Measurements from ENCODE around the gene PPP1R27. TPM values are rescaled to one million over a fixed set of nuclear protein-coding genes. Genes with fewer than 3 reads are reported as not detected.

PPP1R27 gene
- total RNA-seq, 1 donor from 2014 or later: not detected

DNA sequence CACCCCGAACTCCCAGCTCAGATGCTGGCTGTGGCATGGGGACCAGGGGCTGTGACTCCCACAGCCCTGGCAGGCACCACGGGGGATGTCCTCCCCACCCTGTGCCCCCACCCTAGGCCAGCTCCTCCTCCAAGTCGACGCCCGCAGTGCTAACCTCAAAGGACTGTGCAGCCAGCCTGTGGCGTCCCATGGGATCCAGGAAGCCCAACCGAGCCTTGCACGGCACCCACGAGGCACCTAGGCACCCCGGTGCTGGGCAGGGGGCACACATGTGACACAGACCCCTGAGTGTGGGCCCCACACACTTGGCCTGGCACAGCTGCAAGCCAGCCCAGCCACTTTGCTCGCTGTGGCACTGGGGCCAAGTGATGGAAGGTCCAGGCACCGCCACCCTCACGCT is 27.0 kb downstream of the PPP1R27 start:
- Mint-ChIP-seq H3K4me3 (ENCODE audit: low read depth) (no peak overlapping the region), H3K9me3 (no peaks in the 10 kb centered on the region), H3K27ac (no peak overlapping the region), H3K27me3 (ENCODE audit: low read depth) (peaks cover 16% of the 10 kb centered on the region), H3K4me1 (ENCODE audit: low read depth) (no peaks in the 10 kb centered on the region), H3K36me3 (ENCODE audit: low read depth) (no peaks in the 10 kb centered on the region)
- intact Hi-C loops (cut with micrococcal nuclease): no loop called here
- DNase-seq (ENCODE audit: low spot score): no peak

- no peak for DNase-seq (ENCODE audit: low spot score)
- intact Hi-C loops (cut with micrococcal nuclease): no loop called here
- Mint-ChIP-seq H3K4me3 (ENCODE audit: low read depth) (no peak overlapping the region), H3K4me1 (ENCODE audit: low read depth) (no peaks in the 10 kb centered on the region), H3K9me3 (no peaks in the 10 kb centered on the region), H3K36me3 (ENCODE audit: low read depth) (no peaks in the 10 kb centered on the region), H3K27me3 (ENCODE audit: low read depth) (peaks cover 21% of the 10 kb centered on the region), H3K27ac (no peak overlapping the region)
Observed at GRCh38 chr17:81807210-81807719, 27.6 kb downstream of the PPP1R27 start.

DNA sequence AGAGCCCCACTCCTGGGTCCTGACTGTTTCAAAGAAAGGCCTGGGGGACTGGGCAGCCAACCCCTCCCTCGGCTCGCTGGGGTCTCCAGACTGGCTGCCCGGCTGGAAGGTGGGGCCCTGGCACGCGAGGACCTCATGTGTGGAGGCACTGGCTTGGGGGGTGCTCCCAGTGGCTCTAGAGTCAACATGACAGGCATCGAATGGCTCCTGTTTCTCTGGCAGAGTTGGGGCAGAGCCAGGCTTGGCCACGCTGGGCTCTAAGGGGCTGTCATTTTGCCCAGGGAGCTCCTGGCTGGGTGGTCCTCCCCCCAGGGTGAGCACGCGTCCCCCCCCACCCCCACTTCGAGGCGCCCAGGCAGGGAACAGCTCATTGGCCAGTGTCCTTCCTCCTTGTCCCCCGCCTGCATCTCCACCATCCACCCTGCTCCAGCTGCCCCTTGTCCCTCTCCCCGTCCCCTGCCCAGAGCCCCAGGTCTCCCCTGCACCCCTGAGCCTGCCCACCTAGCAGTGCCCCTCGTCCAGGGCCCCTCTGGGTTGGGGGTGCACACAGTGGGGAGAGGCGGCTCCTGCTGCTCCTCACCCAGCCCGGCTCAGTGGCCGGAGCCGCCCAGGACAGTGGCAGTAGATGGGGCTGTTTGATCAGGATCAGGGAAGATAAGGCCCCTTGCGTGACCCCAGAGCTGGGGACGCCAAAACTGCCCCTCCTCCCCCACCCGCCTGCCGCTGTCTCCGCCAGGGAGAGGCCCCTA is 28.2 kb downstream of the PPP1R27 start:
- Mint-ChIP-seq H3K4me1 (ENCODE audit: low read depth) (no peaks in the 10 kb centered on the region), H3K4me3 (ENCODE audit: low read depth) (no peak overlapping the region), H3K27ac (no peak overlapping the region), H3K9me3 (no peaks in the 10 kb centered on the region), H3K36me3 (ENCODE audit: low read depth) (no peaks in the 10 kb centered on the region), H3K27me3 (ENCODE audit: low read depth) (peaks cover 28% of the 10 kb centered on the region)
- no peak for DNase-seq (ENCODE audit: low spot score)
- intact Hi-C loops (cut with micrococcal nuclease): no loop called here

GRCh38 chr17:81805707-81806460 is 29.0 kb downstream of the PPP1R27 start:
- H3K4me3 Mint-ChIP-seq (ENCODE audit: low read depth): no peak overlapping the region
- intact Hi-C loops (cut with micrococcal nuclease): no loop called here
- no peaks in the 10 kb centered on the region for H3K36me3 Mint-ChIP-seq (ENCODE audit: low read depth)
- H3K9me3 Mint-ChIP-seq: no peaks in the 10 kb centered on the region
- peaks cover 34% of the 10 kb centered on the region for H3K27me3 Mint-ChIP-seq (ENCODE audit: low read depth)
- no peak for DNase-seq (ENCODE audit: low spot score)
- no peaks in the 10 kb centered on the region for H3K4me1 Mint-ChIP-seq (ENCODE audit: low read depth)
- H3K27ac Mint-ChIP-seq: no peak overlapping the region

GRCh38 chr17:81804559-81805399 is 30.1 kb downstream of the PPP1R27 start:
- H3K27ac Mint-ChIP-seq: no peak overlapping the region
- H3K9me3 Mint-ChIP-seq: no peaks in the 10 kb centered on the region
- DNase-seq (ENCODE audit: low spot score): no peak
- intact Hi-C loops (cut with micrococcal nuclease): no loop called here
- peaks cover 40% of the 10 kb centered on the region for H3K27me3 Mint-ChIP-seq (ENCODE audit: low read depth)
- H3K36me3 Mint-ChIP-seq (ENCODE audit: low read depth): no peaks in the 10 kb centered on the region
- H3K4me1 Mint-ChIP-seq (ENCODE audit: low read depth): no peaks in the 10 kb centered on the region
- H3K4me3 Mint-ChIP-seq (ENCODE audit: low read depth): no peak overlapping the region

DNA sequence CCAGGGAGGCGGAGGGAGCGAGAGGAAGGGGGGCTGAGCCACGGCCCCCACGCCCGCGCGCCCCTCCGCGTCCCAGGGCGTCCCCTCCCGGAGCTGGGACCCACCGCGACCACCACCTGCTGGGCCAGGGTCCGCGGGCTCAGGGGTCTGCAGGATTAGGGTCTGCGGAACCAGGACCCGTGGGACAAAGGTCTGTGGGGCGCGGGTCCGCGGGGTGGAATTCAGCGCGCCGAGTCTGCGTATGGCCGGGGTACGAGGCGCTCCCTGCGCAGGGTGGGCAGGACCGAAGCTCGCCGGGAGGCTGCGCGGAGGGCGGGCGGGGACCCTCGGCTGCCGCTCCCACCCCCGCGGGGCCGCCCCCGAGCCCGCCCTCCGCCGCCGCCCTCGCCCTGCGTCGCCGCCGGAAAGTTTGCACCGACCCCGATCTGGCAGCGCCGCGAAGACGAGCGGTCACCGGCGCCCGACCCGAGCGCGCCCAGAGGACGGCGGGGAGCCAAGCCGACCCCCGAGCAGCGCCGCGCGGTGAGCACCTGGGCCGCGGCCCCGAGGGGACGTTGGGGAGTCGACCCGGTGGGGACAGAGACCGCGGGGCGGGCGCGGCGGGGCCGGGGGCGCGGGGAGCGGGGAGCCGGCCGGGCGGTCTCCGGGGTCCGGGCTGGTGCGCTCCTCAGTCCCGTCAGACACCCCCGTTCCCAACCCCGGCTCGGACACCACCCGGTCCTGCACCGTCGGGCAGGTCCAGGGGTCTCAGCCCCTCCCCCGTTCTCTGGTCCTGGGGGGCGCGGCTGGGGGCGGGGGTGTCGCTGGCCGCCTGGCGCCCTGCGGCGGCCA is 30.9 kb downstream of the PPP1R27 start, which contains the start of gene GCGR:
TSS of gene GCGR (plus strand) at position 423 of the 831 bp plus-strand sequence. CDS start 4,869 bp downstream, outside the sequence.
- Mint-ChIP-seq H3K36me3 (ENCODE audit: low read depth) (no peaks in the 10 kb centered on the region), H3K9me3 (no peaks in the 10 kb centered on the region), H3K27ac (no peak within 1 kb of the TSS), H3K4me1 (ENCODE audit: low read depth) (no peaks in the 10 kb centered on the region), H3K4me3 (ENCODE audit: low read depth) (no peak within 1 kb of the TSS), H3K27me3 (ENCODE audit: low read depth) (peaks cover 35% of the 10 kb centered on the region)
- intact Hi-C loops (cut with micrococcal nuclease): no loop called here
- no peak for DNase-seq (ENCODE audit: low spot score)

DNA sequence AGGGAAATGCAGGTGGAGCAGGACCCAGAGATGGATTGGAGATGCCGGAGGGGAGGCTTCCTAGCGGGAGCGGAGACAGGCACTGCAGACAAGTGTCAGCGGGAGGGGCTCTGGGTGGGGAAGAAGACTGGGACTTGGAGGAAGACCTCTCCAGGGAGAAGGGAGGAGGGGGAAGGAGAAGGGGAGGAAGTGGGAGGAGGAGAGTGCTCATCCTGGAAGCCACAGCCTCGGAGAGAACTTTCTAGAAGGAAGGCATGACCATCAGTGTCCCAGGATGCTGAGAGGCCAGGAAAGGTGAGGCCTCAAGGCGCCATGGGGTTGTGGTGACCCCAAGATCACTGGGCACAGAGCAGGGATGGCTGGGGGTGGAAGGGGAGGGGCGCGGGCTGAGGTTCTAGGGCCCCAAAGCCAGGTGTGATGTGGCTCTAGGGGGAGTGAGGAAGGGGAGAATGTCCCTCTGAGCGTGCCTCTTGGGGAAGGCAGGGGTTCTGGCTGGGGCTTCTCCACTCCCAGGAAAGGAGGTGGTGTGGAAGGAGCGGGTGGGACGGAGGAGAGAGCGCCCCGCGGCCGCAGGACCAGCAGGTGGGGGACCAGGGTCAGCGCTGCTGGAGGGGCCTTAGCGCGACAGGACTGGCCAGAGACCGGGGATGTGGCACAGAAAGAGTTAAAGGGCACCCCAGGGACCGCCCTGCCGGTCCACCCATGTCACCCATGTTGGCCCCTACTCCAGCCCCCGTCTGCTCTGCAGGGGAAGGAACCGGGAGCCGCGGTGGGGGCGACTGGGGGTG is 31.8 kb downstream of the PPP1R27 start:
- Mint-ChIP-seq H3K27ac (no peak overlapping the region), H3K4me1 (ENCODE audit: low read depth) (no peaks in the 10 kb centered on the region), H3K9me3 (no peaks in the 10 kb centered on the region), H3K36me3 (ENCODE audit: low read depth) (no peaks in the 10 kb centered on the region), H3K27me3 (ENCODE audit: low read depth) (peaks cover 35% of the 10 kb centered on the region), H3K4me3 (ENCODE audit: low read depth) (no peak overlapping the region)
- no peak for DNase-seq (ENCODE audit: low spot score)
- intact Hi-C loops (cut with micrococcal nuclease): no loop called here

- Mint-ChIP-seq H3K27me3 (ENCODE audit: low read depth) (peaks cover 35% of the 10 kb centered on the region), H3K4me3 (ENCODE audit: low read depth) (no peak overlapping the region), H3K9me3 (no peaks in the 10 kb centered on the region), H3K4me1 (ENCODE audit: low read depth) (no peaks in the 10 kb centered on the region), H3K27ac (no peak overlapping the region), H3K36me3 (ENCODE audit: low read depth) (no peaks in the 10 kb centered on the region)
- intact Hi-C loops (cut with micrococcal nuclease): no loop called here
- DNase-seq (ENCODE audit: low spot score): no peak
Observed at GRCh38 chr17:81802048-81802758, 32.6 kb downstream of the PPP1R27 start.

GRCh38 chr17:81801327-81801726 is 33.5 kb downstream of the PPP1R27 start:
- intact Hi-C loops (cut with micrococcal nuclease): no loop called here
- DNase-seq (ENCODE audit: low spot score): no peak
- Mint-ChIP-seq H3K27me3 (ENCODE audit: low read depth) (peaks cover 35% of the 10 kb centered on the region), H3K27ac (no peak overlapping the region), H3K4me1 (ENCODE audit: low read depth) (no peaks in the 10 kb centered on the region), H3K9me3 (no peaks in the 10 kb centered on the region), H3K4me3 (ENCODE audit: low read depth) (no peak overlapping the region), H3K36me3 (ENCODE audit: low read depth) (no peaks in the 10 kb centered on the region)

- no peaks in the 10 kb centered on the region for H3K4me1 Mint-ChIP-seq (ENCODE audit: low read depth)
- intact Hi-C loops (cut with micrococcal nuclease): no loop called here
Observed at GRCh38 chr17:81794509-81794908, 40.3 kb downstream of the PPP1R27 start.

DNA sequence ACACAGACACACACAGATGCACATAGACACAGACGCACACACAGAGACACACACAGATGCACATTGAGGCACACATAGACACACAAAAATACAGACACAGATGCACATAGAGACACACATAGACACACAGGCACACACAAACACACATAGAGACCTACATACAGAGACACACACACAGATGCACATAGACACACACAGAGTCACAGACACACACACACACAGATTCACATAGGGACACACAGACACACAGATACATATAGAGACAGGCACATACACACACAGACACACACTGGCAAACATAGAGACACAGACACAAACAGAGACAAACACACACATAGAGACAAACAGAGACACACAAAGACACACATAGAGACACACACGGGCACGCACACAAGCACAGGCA is 40.8 kb downstream of the PPP1R27 start:
- Mint-ChIP-seq H3K36me3 (ENCODE audit: low read depth) (no peaks in the 10 kb centered on the region), H3K27me3 (ENCODE audit: low read depth) (no peaks in the 10 kb centered on the region), H3K27ac (no peak overlapping the region), H3K4me3 (ENCODE audit: low read depth) (no peak overlapping the region), H3K9me3 (no peaks in the 10 kb centered on the region), H3K4me1 (ENCODE audit: low read depth) (no peaks in the 10 kb centered on the region)
- DNase-seq (ENCODE audit: low spot score): no peak
- intact Hi-C loops (cut with micrococcal nuclease): no loop called here

More at GRCh38 chr17:81794509-81794908, 40.3 kb downstream of the PPP1R27 start:
- no peaks in the 10 kb centered on the region for H3K27me3 Mint-ChIP-seq (ENCODE audit: low read depth)
- H3K27ac Mint-ChIP-seq: no peak overlapping the region
- H3K4me3 Mint-ChIP-seq (ENCODE audit: low read depth): no peak overlapping the region
- DNase-seq (ENCODE audit: low spot score): no peak
- H3K9me3 Mint-ChIP-seq: no peaks in the 10 kb centered on the region
- no peaks in the 10 kb centered on the region for H3K36me3 Mint-ChIP-seq (ENCODE audit: low read depth)
